HAP-1 (cell line): Measurements from ENCODE around the gene RGL1.

Source experiments
- DNase-seq, 2 experiments: peaks; one replicate each; pipeline ENCODE4 v3.0.0-alpha.2; 2016 to 2020; ENCODE audit warnings: low spot score in 2 of 2
- H3K27me3 ChIP-seq: fragments of 250-450 bp; sonication (Bioruptor Pico); 2 replicates; pipeline ENCODE4 v1.5.1; 2020; ENCODE audit warnings: low read depth, mild to moderate bottlenecking, moderate library complexity
- H3K36me3 ChIP-seq: fragments of 250-450 bp; sonication (Bioruptor Pico); replicated peaks from 2 replicates; pipeline ENCODE4 v1.5.1; 2020; ENCODE audit warnings: mild to moderate bottlenecking
- H3K4me1 ChIP-seq: fragments of 250-450 bp; sonication (Bioruptor Pico); 2 replicates; pipeline ENCODE4 v1.5.1; 2020; ENCODE audit warnings: mild to moderate bottlenecking
- H3K4me3 ChIP-seq: fragments of 250-450 bp; sonication (Bioruptor Pico); 2 replicates; pipeline ENCODE4 v1.5.1; 2020; ENCODE audit warnings: mild to moderate bottlenecking, moderate library complexity
- H3K9me3 ChIP-seq: fragments of 250-450 bp; sonication (Bioruptor Pico); 2 replicates; pipeline ENCODE4 v1.5.1; 2020; ENCODE audit warnings: mild to moderate bottlenecking, moderate library complexity
- in situ Hi-C: fragments of 300-500 bp; cut with MboI; formaldehyde crosslinking; loops from 3 replicates; pipeline ENCODE4 v1.14.3; 2020; ENCODE audit warnings: low sequenced_read_pairs, inconsistent platforms, mixed read lengths

The RGL1 gene

DNA sequence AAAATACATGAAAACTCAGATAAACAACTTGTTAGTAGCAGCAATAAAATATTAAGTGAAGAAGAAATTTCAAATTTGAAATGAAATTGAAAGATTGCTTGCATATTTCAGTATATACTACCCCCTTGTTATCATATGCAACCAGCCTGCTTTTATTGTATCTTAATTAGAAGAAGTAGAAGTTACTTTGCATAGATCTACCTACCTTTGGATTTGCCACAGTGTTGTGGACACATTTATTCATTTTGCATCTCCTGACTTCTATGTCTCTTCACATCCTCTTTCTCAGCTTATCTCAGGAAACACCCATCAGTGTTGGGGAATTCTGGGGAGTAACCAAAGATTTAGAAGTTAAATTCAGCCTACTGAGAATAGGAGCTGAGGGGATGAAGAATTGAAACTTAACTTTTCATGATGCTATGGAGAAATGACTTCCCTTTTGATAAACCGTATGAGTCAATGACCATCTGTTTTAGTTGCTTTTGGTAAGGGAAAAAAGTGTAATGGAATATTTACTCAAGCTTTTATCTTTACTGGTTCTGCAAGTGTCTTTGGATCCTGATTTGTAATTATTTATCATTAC is 96.9 kb downstream of the RGL1 start:
- in situ Hi-C loops = no loop called here
- no peak for DNase-seq
- Histone ChIP-seq H3K27me3 (no peaks in the 10 kb centered on the region), H3K4me3 (no peak overlapping the region), H3K36me3 (no peaks in the 10 kb centered on the region), H3K4me1 (no peaks in the 10 kb centered on the region), H3K9me3 (no peaks in the 10 kb centered on the region)

DNA sequence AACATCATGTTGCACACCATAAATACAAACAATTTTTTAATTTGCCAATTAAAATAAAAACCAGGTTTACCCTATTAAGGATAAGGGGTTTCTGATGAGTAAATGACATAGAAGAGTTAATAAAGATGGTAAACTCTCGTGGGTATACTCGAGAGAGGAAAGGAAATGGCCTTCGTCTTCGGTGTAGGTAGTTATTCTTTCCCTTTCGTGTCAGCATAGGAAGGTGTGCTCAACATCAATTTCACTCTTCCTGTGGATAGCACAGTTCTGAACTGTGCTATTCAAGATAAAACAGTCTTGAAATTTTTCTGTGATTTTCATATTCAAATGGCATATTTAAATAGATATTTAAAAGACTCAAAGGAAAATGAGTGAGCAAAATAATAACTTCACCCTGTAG is 98.2 kb downstream of the RGL1 start:
- no peaks in the 10 kb centered on the region for H3K4me1 ChIP-seq
- H3K27me3 ChIP-seq = no peaks in the 10 kb centered on the region
- H3K9me3 ChIP-seq = no peaks in the 10 kb centered on the region
- H3K36me3 ChIP-seq = no peaks in the 10 kb centered on the region
- in situ Hi-C loops = no loop called here
- no peak for DNase-seq
- no peak overlapping the region for H3K4me3 ChIP-seq

DNA sequence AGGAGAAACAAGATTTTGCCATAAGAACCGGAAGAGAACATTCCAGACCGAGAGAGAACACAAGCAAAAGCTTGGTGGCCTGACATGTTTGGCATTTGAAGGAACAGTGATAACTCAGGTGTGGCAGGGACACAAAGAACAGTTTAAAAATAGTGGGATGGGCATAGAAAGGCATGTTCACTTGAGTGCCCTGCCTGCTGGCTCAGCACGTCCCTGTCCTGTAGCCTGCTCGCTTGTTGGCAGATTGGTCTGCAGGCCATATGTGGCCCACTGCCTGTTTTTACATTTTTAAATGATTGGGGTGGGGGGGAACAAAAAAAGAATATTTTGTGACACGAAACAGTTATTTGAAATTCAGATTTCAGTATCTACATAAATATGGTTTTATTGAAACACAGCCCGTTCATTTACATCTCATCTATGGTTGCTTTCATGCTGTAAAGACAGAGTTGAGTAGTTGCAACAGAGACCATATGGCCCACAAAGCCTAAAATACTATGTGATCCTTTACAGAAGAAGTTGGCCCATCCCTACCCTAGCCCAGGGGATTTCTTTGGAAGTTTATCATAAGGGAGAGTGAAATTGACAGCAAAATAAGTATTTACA is 100.7 kb downstream of the RGL1 start:
- Histone ChIP-seq H3K36me3 (no peaks in the 10 kb centered on the region), H3K9me3 (no peaks in the 10 kb centered on the region), H3K4me1 (no peaks in the 10 kb centered on the region), H3K4me3 (no peak overlapping the region), H3K27me3 (no peaks in the 10 kb centered on the region)
- DNase-seq = no peak
- in situ Hi-C loops = no loop called here

DNA sequence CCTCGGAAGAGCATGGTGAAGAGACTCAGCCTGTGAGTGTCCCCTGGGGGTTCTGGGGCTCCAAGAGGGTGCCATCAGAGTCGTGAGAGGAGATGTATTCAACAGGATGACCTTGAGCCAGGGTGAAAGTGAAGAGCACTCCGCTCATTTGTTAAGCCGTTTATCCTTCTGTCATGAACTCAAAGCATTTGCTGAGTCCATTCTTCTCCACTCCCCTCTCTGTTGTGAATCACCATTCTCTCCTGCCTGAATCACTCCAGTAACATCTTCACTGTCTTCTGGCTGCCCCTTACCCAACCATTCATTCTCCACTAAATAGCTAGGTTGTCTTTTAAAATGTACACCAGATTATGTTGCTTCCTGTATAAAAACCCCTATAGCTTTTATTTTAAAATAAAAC is 102.2 kb downstream of the RGL1 start:
- H3K36me3 ChIP-seq = no peaks in the 10 kb centered on the region
- H3K27me3 ChIP-seq = no peaks in the 10 kb centered on the region
- in situ Hi-C loops = no loop called here
- H3K9me3 ChIP-seq = no peaks in the 10 kb centered on the region
- DNase-seq = no peak
- no peak overlapping the region for H3K4me3 ChIP-seq
- H3K4me1 ChIP-seq = no peaks in the 10 kb centered on the region

DNA sequence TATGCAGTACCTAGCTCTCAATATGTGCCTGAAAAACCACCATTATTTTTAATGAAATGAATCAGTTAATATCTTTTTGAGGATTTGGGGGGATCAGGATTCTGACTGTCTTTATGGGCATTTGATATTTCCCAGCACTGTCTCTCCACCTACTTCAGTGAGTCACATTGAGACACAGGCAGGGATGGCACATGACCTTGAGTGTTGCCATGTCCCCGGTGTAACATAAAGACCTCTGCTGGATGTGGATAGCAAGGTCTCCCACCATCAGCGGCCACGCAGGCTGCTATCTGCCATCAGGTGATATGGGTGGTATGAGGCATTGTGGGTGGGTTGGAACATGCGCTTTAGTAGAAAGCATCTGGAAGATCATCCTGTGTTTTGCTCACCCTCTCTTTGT is 103.2 kb downstream of the RGL1 start:
- no peak overlapping the region for H3K4me3 ChIP-seq
- no peaks in the 10 kb centered on the region for H3K4me1 ChIP-seq
- no peaks in the 10 kb centered on the region for H3K27me3 ChIP-seq
- no peaks in the 10 kb centered on the region for H3K9me3 ChIP-seq
- DNase-seq = no peak
- H3K36me3 ChIP-seq = no peaks in the 10 kb centered on the region
- in situ Hi-C loops = no loop called here

DNA sequence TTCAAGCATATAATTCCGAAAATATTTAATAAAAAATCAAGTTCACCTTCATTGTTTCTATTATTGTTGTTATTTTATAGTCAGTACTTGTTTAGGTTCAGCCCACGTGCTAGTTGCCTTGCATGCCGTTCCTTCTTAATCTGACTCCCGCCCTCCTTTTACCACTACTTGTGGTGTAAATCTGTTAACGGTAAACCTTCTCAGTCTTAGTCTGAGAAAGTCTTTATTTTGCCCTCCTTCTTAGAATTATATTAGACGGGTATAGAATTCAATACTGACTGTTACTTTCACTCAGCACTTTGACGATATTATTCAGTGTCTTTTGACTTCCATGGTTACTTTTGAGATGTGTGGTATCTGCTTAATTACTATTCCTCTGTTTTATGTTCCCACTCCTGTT is 104.8 kb downstream of the RGL1 start:
- no peaks in the 10 kb centered on the region for H3K9me3 ChIP-seq
- in situ Hi-C loops = loop anchor here (10.0 kb wide), 1 partner anchor 265 kb away; no protein-coding TSS in a partner anchor

DNA sequence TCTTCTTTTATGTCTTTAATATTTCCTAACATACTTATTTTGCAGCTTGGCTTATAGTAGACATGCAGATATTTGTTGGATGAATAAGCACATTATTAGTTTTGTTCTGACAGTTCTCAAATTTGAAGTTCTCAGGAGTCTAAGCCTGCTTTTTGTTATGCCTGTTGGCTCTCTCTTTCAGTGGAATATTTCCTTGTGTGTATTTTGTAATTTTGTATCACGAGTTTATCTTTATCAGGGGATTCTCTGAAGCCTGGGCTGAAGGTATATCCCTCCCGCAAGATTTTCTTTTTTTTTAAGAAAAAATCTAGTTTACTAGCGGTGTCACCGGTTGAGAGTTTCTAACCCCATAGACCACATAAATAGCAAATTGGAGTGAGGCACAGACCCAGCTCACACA is 105.9 kb downstream of the RGL1 start:
- Histone ChIP-seq H3K36me3 (no peaks in the 10 kb centered on the region), H3K9me3 (no peaks in the 10 kb centered on the region), H3K27me3 (no peaks in the 10 kb centered on the region), H3K4me1 (no peaks in the 10 kb centered on the region), H3K4me3 (no peak overlapping the region)
- DNase-seq = no peak
- in situ Hi-C loops = loop anchor here (10.0 kb wide), 1 partner anchor 266 kb away; no protein-coding TSS in a partner anchor

More for the DNA sequence above, 104.8 kb downstream of the RGL1 start:
- Histone ChIP-seq H3K27me3 (no peaks in the 10 kb centered on the region), H3K4me3 (no peak overlapping the region), H3K4me1 (no peaks in the 10 kb centered on the region), H3K36me3 (no peaks in the 10 kb centered on the region)
- DNase-seq = no peak

DNA sequence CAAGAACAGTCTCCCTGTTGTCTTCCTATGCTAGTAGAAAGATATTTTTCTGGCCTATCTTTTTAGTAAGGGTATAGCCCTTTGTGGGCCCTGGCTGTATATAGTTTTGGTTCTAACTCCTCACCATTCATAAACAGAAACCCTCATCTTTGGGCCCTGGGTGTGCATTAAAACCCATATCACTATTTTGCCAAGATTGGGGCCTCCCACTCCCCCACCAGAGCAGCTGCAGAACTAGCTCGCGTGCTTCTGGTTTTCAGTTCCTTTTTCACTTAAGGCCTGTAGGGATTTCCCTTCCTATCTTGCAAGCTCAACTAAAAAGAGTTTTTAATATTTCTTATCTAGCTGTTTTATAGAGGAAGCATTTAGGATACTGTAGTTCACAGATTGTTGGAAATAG is 106.4 kb downstream of the RGL1 start:
- no peak for DNase-seq
- H3K36me3 ChIP-seq = no peaks in the 10 kb centered on the region
- H3K27me3 ChIP-seq = no peaks in the 10 kb centered on the region
- no peaks in the 10 kb centered on the region for H3K4me1 ChIP-seq
- in situ Hi-C loops = loop anchor here (10.0 kb wide), 1 partner anchor 266 kb away; no protein-coding TSS in a partner anchor
- no peak overlapping the region for H3K4me3 ChIP-seq
- no peaks in the 10 kb centered on the region for H3K9me3 ChIP-seq

DNA sequence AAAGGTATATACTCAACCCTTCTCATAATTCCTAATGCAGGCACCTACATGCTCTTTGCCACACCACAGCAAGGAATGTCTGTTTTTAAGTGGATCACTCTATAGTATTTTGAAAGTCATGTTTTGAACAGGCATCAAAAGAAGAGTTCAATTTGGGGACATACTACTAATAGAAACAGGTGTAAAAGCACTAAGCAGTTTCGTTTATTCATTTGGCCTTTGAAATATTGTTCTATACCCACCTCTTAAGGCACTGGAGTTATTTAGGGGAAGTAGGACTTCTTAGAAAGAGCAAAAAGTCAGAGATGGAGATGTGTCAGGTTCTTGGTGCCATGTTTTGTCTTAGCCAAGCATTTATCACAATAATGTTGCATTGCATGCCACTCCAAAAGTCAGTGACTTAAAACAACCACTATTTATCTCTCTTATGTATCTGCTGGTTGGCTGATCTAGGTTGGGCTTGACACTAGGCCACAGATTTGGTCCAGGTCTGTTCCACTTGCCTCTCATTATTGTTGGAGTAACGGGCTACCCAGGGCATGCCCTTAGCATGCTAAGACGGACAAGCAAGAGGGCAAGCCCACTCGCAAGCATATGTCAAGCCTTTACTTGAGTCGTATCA is 107.5 kb downstream of the RGL1 start:
- in situ Hi-C loops = loop anchor here (10.0 kb wide), 1 partner anchor 268 kb away; no protein-coding TSS in a partner anchor
- Histone ChIP-seq H3K36me3 (no peaks in the 10 kb centered on the region), H3K27me3 (no peaks in the 10 kb centered on the region), H3K4me3 (no peak overlapping the region), H3K9me3 (no peaks in the 10 kb centered on the region), H3K4me1 (no peaks in the 10 kb centered on the region)
- DNase-seq = no peak

DNA sequence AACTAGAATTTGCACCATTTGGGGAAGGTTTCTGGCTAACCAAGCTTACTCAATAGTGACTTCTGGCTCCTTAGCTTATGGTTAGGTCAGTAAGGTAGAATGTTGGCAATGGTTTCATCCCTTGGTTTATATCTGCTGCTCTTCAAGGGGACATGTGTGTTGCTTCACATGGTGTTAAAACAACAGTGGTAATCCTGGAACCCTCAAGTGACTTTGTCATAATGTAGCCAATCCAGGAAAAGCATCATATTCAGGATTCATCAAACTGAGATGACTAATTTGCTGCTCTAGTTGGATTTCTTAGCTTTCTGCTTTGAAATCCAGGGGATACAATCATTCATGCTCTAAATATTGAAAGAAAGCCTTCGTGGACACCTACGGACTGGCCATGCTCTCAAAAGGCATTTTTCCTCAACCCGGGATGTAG is 108.7 kb downstream of the RGL1 start:
- Histone ChIP-seq H3K4me1 (no peaks in the 10 kb centered on the region), H3K27me3 (no peaks in the 10 kb centered on the region), H3K4me3 (no peak overlapping the region), H3K9me3 (no peaks in the 10 kb centered on the region), H3K36me3 (no peaks in the 10 kb centered on the region)
- DNase-seq = no peak
- in situ Hi-C loops = loop anchor here (10.0 kb wide), 1 partner anchor 269 kb away; no protein-coding TSS in a partner anchor

DNA sequence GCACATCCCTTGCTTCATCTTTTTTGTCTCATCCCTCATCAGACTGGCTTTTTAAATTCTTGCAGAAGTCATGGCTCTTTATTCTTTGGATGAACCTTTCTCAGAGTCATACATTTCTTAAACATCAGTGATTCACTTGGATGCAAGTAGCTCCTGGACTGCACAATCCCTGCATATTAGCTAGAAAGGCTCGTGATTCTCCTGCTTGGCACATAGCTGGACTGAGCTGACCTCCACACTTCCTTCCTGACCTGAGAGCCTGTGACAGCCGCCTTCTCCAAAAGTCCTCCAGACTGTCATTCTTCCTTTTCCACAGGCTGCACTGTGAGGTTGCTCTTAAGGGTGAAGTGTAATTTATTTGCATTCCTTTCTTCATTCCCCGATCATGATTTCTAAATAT is 109.4 kb downstream of the RGL1 start:
- Histone ChIP-seq H3K4me3 (no peak overlapping the region), H3K4me1 (no peaks in the 10 kb centered on the region), H3K36me3 (no peaks in the 10 kb centered on the region), H3K27me3 (no peaks in the 10 kb centered on the region), H3K9me3 (no peaks in the 10 kb centered on the region)
- in situ Hi-C loops = loop anchor here (10.0 kb wide), 1 partner anchor 269 kb away; no protein-coding TSS in a partner anchor
- DNase-seq = no peak

DNA sequence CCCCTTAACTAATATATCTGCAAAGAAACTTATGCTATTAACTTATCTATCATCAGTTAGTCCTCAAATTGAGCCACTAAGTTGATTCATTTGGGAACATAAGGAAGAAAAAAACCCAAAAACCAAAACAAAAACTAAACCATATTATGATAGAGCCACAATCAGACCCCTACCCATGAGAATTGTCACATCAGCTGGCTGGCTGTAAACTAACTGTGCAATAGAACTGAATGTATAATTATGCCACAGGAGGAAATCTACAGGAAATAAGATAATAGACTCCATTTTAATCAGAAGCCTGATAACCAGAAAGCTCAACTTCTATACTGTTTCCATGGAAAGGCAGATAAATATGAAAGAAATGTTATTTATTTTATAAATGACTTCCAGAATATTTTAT is 110.0 kb downstream of the RGL1 start:
- H3K36me3 ChIP-seq = no peaks in the 10 kb centered on the region
- H3K4me1 ChIP-seq = no peaks in the 10 kb centered on the region
- no peak for DNase-seq
- H3K9me3 ChIP-seq = no peaks in the 10 kb centered on the region
- no peaks in the 10 kb centered on the region for H3K27me3 ChIP-seq
- in situ Hi-C loops = loop anchor here (10.0 kb wide), 1 partner anchor 270 kb away; no protein-coding TSS in a partner anchor
- H3K4me3 ChIP-seq = no peak overlapping the region

DNA sequence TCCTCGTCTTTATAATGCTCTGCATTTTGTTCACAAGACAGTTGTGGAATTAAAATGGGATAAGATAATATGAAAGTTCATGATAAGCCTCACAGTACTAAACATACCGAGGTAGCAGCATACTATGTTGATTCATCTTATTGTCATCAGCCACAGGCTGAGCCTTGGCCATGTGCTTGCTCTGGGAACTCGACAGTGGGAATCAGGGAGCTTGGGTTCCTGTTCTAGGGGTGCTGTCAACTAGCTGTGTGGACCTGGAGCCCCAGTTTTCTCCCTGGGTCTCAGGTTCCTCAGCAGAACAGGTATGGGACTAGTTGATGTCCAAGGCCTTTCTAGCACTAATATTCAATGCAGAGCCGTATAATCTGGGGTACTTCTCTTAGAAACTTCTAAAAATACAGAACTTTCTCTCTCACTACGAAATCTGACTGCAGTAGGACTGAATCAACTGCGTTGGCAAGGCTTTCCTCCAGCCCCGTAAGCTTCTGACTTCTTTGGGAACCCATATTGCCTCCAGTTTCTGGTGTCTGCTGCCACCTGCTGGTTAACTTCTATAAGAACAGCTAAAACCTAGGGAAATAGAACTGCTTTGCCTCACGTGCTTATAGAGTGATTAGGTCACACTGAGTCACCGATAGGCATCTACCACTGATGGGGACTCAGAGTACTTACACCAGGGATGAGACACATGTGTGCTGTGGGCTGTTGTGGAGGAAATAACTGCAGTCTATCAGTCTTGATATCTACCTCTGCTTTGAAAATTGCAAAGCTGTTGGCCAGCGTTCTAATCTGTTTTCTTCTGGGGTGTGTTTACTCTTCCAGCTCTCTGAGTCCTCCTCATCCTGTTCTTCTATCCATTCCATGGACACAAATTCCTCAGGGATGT is 110.9 kb downstream of the RGL1 start:
- no peaks in the 10 kb centered on the region for H3K36me3 ChIP-seq
- H3K9me3 ChIP-seq = no peaks in the 10 kb centered on the region
- in situ Hi-C loops = loop anchor here (10.0 kb wide), 1 partner anchor 271 kb away; no protein-coding TSS in a partner anchor
- no peak overlapping the region for H3K4me3 ChIP-seq
- no peaks in the 10 kb centered on the region for H3K4me1 ChIP-seq
- peak; percentile 76 to 81 for DNase-seq
- H3K27me3 ChIP-seq = no peaks in the 10 kb centered on the region
